Measurements from ENCODE around the gene HOXB13. TPM values are rescaled to one million over a fixed set of nuclear protein-coding genes. Genes with fewer than 3 reads are reported as not detected.

Gene HOXB13
- total and polyA plus RNA-seq, 2 of the 13 experiments (the other 11 are each of a cell fraction or from before 2014, with no cell fraction given) = not detected

DNA sequence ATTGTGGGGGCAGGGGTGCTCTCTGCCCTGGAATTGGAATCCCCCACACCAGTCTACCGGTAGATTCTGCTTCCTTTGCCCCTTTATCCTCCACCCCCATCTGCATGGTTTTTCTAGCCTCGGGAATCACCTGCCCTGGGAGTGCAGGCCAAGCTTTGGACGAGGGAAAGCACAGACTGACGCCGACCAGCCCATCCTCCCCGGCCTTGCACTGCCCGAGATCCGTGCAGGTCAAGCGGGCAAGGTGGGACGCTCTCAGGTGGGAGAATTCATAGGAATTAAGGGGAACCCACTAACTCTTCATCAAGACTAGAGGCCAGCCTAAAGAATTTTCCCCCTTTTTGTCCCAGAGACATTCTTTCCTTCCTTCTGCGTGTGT lies 9.9 kb upstream of the HOXB13 start:
- Histone ChIP-seq H3K79me2 (ENCODE audit: insufficient read depth, low read length) (no peaks in the 10 kb centered on the region), H3K9ac (ENCODE audit: insufficient read depth, low read depth, low read length) (no peak overlapping the region), H3K27ac (ENCODE audit: extremely low read length, insufficient read depth, low read length) (no peak overlapping the region), H3K4me3 (replicated peaks in 1 of 3; ENCODE audit: insufficient read depth in 1 of 3, low read depth in 2 of 3, low read length in 3 of 3) (no peak overlapping the region), H3K36me3 (replicated peaks in 1 of 2; ENCODE audit: control insufficient read depth in 1 of 2, insufficient read depth in 2 of 2, low read length in 2 of 2) (no peaks in the 10 kb centered on the region), H3K4me2 (ENCODE audit: low read depth, low read length) (no peak overlapping the region), H3K4me1 (ENCODE audit: insufficient read depth, low read length) (0 out of 2 replicates have a peak, but pooled peaks cover 8% of the 10 kb centered on the region), H3K9me3 (ENCODE audit: low read length) (no peaks in the 10 kb centered on the region), H3K27me3 (ENCODE audit: control insufficient read depth in 1 of 2, insufficient read depth in 2 of 2, low read length in 2 of 2) (peaks cover 9 to 91% of the 10 kb centered on the region in 2 experiments), H2AFZ (ENCODE audit: low read length) (no peak overlapping the region), H4K20me1 (ENCODE audit: insufficient read depth, low read length) (no peaks in the 10 kb centered on the region)
- ChIA-PET POLR2A (no interaction called here), CTCF (ENCODE audit: low intra/inter-chr PET ratio, low total read pairs) (no interaction called here)
- no TSS peak for BruUV-seq (replicated peaks)
- intact Hi-C loops (cut with micrococcal nuclease; ENCODE audit: unreplicated experiment) = no loop called here
- whole genome bisulfite sequencing (ENCODE audit: low lambda C conversion rate) = 3% methylated on average over 11 of the region's 11 CpGs
- no peak for TF ChIP-seq ZNF432 (CRISPR knock-in tag; IDR thresholded peaks at IDR 0.05; ENCODE audit: borderline replicate concordance)
- TF ChIP-seq ZNF598 (CRISPR knock-in tag; IDR thresholded peaks at IDR 0.05; ENCODE audit: borderline replicate concordance) = no peak
- no peak for TF ChIP-seq BRCA1 (CRISPR knock-in tag; IDR thresholded peaks at IDR 0.05)
- TF ChIP-seq ZNF468 (CRISPR knock-in tag; IDR thresholded peaks at IDR 0.05) = no peak
- no peak for TF ChIP-seq ZNF256 (CRISPR knock-in tag; conservative IDR thresholded peaks at IDR 0.05)
- TF ChIP-seq SMARCE1 (IDR thresholded peaks at IDR 0.05; ENCODE audit: borderline replicate concordance) = no peak
- no peak for TF ChIP-seq DNMT3B (CRISPR knock-in tag; conservative IDR thresholded peaks at IDR 0.05)
- TF ChIP-seq, protein P1, sequence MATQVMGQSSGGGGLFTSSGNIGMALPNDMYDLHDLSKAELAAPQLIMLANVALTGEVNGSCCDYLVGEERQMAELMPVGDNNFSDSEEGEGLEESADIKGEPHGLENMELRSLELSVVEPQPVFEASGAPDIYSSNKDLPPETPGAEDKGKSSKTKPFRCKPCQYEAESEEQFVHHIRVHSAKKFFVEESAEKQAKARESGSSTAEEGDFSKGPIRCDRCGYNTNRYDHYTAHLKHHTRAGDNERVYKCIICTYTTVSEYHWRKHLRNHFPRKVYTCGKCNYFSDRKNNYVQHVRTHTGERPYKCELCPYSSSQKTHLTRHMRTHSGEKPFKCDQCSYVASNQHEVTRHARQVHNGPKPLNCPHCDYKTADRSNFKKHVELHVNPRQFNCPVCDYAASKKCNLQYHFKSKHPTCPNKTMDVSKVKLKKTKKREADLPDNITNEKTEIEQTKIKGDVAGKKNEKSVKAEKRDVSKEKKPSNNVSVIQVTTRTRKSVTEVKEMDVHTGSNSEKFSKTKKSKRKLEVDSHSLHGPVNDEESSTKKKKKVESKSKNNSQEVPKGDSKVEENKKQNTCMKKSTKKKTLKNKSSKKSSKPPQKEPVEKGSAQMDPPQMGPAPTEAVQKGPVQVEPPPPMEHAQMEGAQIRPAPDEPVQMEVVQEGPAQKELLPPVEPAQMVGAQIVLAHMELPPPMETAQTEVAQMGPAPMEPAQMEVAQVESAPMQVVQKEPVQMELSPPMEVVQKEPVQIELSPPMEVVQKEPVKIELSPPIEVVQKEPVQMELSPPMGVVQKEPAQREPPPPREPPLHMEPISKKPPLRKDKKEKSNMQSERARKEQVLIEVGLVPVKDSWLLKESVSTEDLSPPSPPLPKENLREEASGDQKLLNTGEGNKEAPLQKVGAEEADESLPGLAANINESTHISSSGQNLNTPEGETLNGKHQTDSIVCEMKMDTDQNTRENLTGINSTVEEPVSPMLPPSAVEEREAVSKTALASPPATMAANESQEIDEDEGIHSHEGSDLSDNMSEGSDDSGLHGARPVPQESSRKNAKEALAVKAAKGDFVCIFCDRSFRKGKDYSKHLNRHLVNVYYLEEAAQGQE (IDR thresholded peaks at IDR 0.05; ENCODE audit: borderline replicate concordance in 1 of 2, low read depth in 1 of 2, low read length in 2 of 2) = no peak
- TF ChIP-seq ETV5 (CRISPR knock-in tag; IDR thresholded peaks at IDR 0.05; ENCODE audit: borderline replicate concordance) = no peak
- TF ChIP-seq ZNF83 (CRISPR knock-in tag; IDR thresholded peaks at IDR 0.05; ENCODE audit: borderline replicate concordance) = no peak
- no peak for TF ChIP-seq NRL (CRISPR knock-in tag; IDR thresholded peaks at IDR 0.05; ENCODE audit: borderline replicate concordance)
- no peak for TF ChIP-seq SAFB2 (CRISPR knock-in tag; IDR thresholded peaks at IDR 0.05; ENCODE audit: borderline replicate concordance, low read depth)
- TF ChIP-seq, protein P2, sequence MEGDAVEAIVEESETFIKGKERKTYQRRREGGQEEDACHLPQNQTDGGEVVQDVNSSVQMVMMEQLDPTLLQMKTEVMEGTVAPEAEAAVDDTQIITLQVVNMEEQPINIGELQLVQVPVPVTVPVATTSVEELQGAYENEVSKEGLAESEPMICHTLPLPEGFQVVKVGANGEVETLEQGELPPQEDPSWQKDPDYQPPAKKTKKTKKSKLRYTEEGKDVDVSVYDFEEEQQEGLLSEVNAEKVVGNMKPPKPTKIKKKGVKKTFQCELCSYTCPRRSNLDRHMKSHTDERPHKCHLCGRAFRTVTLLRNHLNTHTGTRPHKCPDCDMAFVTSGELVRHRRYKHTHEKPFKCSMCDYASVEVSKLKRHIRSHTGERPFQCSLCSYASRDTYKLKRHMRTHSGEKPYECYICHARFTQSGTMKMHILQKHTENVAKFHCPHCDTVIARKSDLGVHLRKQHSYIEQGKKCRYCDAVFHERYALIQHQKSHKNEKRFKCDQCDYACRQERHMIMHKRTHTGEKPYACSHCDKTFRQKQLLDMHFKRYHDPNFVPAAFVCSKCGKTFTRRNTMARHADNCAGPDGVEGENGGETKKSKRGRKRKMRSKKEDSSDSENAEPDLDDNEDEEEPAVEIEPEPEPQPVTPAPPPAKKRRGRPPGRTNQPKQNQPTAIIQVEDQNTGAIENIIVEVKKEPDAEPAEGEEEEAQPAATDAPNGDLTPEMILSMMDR (CRISPR knock-in tag; IDR thresholded peaks at IDR 0.05) = no peak
- TF ChIP-seq NFIB (CRISPR knock-in tag; IDR thresholded peaks at IDR 0.05; ENCODE audit: borderline replicate concordance) = no peak
- TF ChIP-seq IKZF4 (CRISPR knock-in tag; IDR thresholded peaks at IDR 0.05; ENCODE audit: borderline replicate concordance, low read depth, not compliant biosample characterization) = no peak
- peak; percentile 57 for ATAC-seq
- in situ Hi-C loops (cut with HindIII; ENCODE audit: extremely low pct_ligation_motif_present, low pct_unique_long_range_greater_than_20kb) = no loop called here
- no peak for FAIRE-seq
- DNase-seq (ENCODE audit: low spot score) = no peak

All from HepG2 (cell line).